Upper lobe of left lung (tissue), 6 donors: Measurements from ENCODE around the gene VSTM2B. TPM values are rescaled to one million over a fixed set of nuclear protein-coding genes. Genes with fewer than 3 reads are reported as not detected.

Experiments
- ATAC-seq, 2 donors: fragments of 200-7000 bp; cut with Tn5 transposase; one replicate each; pipeline ENCODE4 v1.9.1; 2022; ENCODE audit warnings: mild to moderate bottlenecking in 2 of 2, moderate library complexity in 2 of 2; ENCODE audit not compliant: low FRiP score in 2 of 2
- DNase-seq, 2 donors: peaks; one replicate each; pipeline ENCODE4 v3.0.0-alpha.2; 2019 to 2020
- H3K27ac ChIP-seq, 4 donors: fragments of 200-600 bp; sonication (generic); one replicate each; pipeline ENCODE4 v1.5.1; 2016 to 2019
- H3K27me3 ChIP-seq, 4 donors: fragments of 200-600 bp; sonication (generic); one replicate each; pipeline ENCODE4 v1.5.1; 2017 to 2019
- H3K36me3 ChIP-seq, 4 donors: fragments of 200-600 bp; sonication (generic); one replicate each; pipeline ENCODE4 v1.5.1; 2016 to 2019
- H3K4me1 ChIP-seq, 4 donors: fragments of 200-600 bp; sonication (generic); one replicate each; pipeline ENCODE4 v1.5.1; 2018 to 2019
- H3K4me3 ChIP-seq, 4 donors: fragments of 200-600 bp; sonication (generic); one replicate each; pipeline ENCODE4 v1.5.1; 2017 to 2019; ENCODE audit warnings: mild to moderate bottlenecking in 2 of 4, moderate library complexity in 1 of 4
- H3K9me3 ChIP-seq, 4 donors: fragments of 200-600 bp; sonication (generic); one replicate each; pipeline ENCODE4 v1.5.1; 2018 to 2019
- CTCF ChIP-seq, 6 experiments: fragments of 450-650 bp in 4 of 6; fragments of 200-600 bp in 2 of 6; sonication (generic) in 2 of 6; IDR thresholded peaks; one replicate each; pipeline ENCODE4 v1.5.1; 2016 to 2019; ENCODE audit warnings: antibody characterized with exemption in 6 of 6
- EP300 ChIP-seq, 4 donors: sonication (generic); formaldehyde crosslinking; IDR thresholded peaks; one replicate each; pipeline ENCODE4 v1.5.1; 2017; ENCODE audit warnings: antibody characterized with exemption in 4 of 4, control low read depth in 2 of 4
- POLR2A ChIP-seq, 4 donors: fragments of 450-650 bp; IDR thresholded peaks; one replicate each; pipeline ENCODE4 v1.5.1; 2016 to 2017; ENCODE audit warnings: antibody characterized with exemption in 4 of 4, mild to moderate bottlenecking in 2 of 4
- POLR2AphosphoS5 ChIP-seq, 2 donors: sonication (generic); formaldehyde crosslinking; IDR thresholded peaks; one replicate each; pipeline ENCODE4 v1.5.1; 2017; ENCODE audit warnings: antibody characterized with exemption in 2 of 2
- WGBS, 2 donors: methylation state at CpG; one replicate each; pipeline ENCODE4 v1.1.5; 2017 to 2018; 5-methylcytosine and 5-hydroxymethylcytosine counted together
- total RNA-seq, 6 donors: library from RNA; depleted of rRNA in 4 of 6; stranded (reverse); fragments of >200 nt in 4 of 6; gene quantifications; one replicate each; pipeline versions ENCODE4 v1.1.0 to v1.2.1, GENCODE V29; 2016 to 2021
- donor health status: DM: no; HTN: no; CAD: no; lungs with moderate emphysema.
- donor health status: DM: no; HTN: yes; CAD: no; lungs with severe emphysema.

VSTM2B gene
- total RNA-seq, 6 donors from 2014 or later = not detected

DNA sequence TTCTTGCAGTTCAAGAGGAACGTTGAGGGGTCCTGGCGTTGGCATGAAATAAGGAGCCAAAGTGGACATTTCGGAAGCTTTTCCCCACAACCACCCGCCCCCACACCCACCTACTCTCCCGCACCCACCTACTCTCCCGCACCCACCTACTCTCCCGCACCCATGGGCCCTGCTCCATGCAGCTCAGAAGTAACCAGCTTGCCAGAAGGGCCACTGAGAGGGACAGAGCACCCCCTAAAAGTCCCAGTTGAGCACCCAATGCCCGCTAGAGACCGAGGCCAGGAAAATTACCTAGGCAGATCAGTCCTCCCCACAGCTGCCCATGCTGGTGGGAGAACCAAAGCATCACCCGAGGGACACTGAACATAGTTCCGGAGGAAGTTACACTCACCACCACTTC, 11.8 kb downstream of the VSTM2B start:
- H3K4me3 ChIP-seq = no peak overlapping the region
- no peaks in the 10 kb centered on the region for H3K27me3 ChIP-seq
- no peaks in the 10 kb centered on the region for H3K9me3 ChIP-seq
- no peak for TF ChIP-seq CTCF (IDR thresholded peaks at IDR 0.05)
- no peak for TF ChIP-seq EP300 (IDR thresholded peaks at IDR 0.05)
- no peak for TF ChIP-seq POLR2A (IDR thresholded peaks at IDR 0.05)
- TF ChIP-seq POLR2AphosphoS5 (IDR thresholded peaks at IDR 0.05) = no peak
- H3K27ac ChIP-seq = no peak overlapping the region
- 86 to 87% methylated on average over 7 to 11 of the region's 11 CpGs for WGBS, 2 donors
- peak in 1 of 2 donors; percentile 1 for DNase-seq
- ATAC-seq = no peak
- H3K4me1 ChIP-seq = no peaks in the 10 kb centered on the region
- no peaks in the 10 kb centered on the region for H3K36me3 ChIP-seq

DNA sequence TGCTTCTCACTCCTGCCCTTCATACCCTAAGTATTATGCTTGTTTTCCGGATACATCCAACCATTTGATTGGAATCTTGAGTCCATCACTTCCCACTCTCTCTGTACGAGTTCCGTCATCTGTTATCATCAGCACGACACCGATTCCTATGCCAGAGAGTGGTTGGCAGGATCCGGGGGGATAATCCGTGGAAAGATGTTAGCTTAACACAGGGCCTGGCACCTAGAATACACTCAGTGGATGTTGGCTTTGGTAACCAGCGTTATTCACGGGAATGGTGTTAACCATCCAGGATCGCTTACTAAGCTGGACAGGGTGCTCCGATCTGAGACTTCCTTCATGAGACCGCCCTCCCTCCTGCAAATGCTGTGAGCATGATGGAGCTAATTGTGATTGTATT, 12.4 kb downstream of the VSTM2B start:
- Histone ChIP-seq H3K4me3 (no peak overlapping the region), H3K27me3 (no peaks in the 10 kb centered on the region)

GRCh38 chr19:29538651-29539050, 12.9 kb downstream of the VSTM2B start:
- DNase-seq (peak in 1 of 2 donors; percentile 1), ATAC-seq (no peak)
- H3K27me3 ChIP-seq = no peaks in the 10 kb centered on the region
- no peak overlapping the region for H3K4me3 ChIP-seq
- WGBS, 2 donors = 60 to 70% methylated on average over 3 of the region's 3 CpGs
- TF ChIP-seq EP300 (IDR thresholded peaks at IDR 0.05) (no peak), CTCF (IDR thresholded peaks at IDR 0.05) (no peak), POLR2A (IDR thresholded peaks at IDR 0.05) (no peak), POLR2AphosphoS5 (IDR thresholded peaks at IDR 0.05) (no peak)
- no peaks in the 10 kb centered on the region for H3K4me1 ChIP-seq
- no peaks in the 10 kb centered on the region for H3K9me3 ChIP-seq
- no peak overlapping the region for H3K27ac ChIP-seq
- H3K36me3 ChIP-seq = no peaks in the 10 kb centered on the region

More for the DNA sequence above, 12.4 kb downstream of the VSTM2B start:
- ATAC-seq = no peak
- WGBS, 2 donors = 84 to 88% methylated on average over 12 of the region's 12 CpGs
- peak in 1 of 2 donors; percentile 11 for DNase-seq
- TF ChIP-seq POLR2A (IDR thresholded peaks at IDR 0.05) (no peak), CTCF (IDR thresholded peaks at IDR 0.05) (no peak), EP300 (IDR thresholded peaks at IDR 0.05) (no peak), POLR2AphosphoS5 (IDR thresholded peaks at IDR 0.05) (no peak)
- H3K36me3 ChIP-seq = no peaks in the 10 kb centered on the region
- H3K27ac ChIP-seq = no peak overlapping the region
- H3K9me3 ChIP-seq = no peaks in the 10 kb centered on the region
- no peaks in the 10 kb centered on the region for H3K4me1 ChIP-seq

DNA sequence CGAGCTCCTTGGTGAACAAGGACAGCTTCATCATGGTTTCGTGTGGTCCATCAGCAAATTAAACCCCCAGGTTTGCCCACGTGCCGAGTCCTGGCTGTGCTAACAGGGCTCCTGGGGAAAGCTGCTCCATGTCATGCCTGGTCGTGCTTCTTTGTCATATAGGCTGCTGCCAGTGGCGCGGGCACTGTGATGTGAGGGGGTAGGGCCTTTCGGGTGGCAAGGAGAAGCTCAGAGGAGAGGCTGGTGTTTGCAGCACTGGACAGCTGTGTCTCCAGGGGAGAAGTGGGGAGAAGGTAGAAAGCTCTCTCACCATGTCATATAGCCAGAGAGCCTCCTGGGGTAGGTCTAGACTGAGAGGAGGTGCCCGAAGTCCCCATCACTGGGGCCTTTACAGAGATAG, 13.3 kb downstream of the VSTM2B start:
- Histone ChIP-seq H3K27ac (no peak overlapping the region), H3K36me3 (no peaks in the 10 kb centered on the region), H3K4me1 (no peaks in the 10 kb centered on the region), H3K9me3 (no peaks in the 10 kb centered on the region), H3K4me3 (no peak overlapping the region), H3K27me3 (no peaks in the 10 kb centered on the region)
- WGBS, 2 donors = 83 to 84% methylated on average over 7 to 9 of the region's 9 CpGs
- TF ChIP-seq CTCF (IDR thresholded peaks at IDR 0.05) = no peak
- no peak for TF ChIP-seq EP300 (IDR thresholded peaks at IDR 0.05)
- TF ChIP-seq POLR2A (IDR thresholded peaks at IDR 0.05) = no peak
- TF ChIP-seq POLR2AphosphoS5 (IDR thresholded peaks at IDR 0.05) = no peak
- DNase-seq (peak in 1 of 2 donors; percentile 3), ATAC-seq (no peak)

DNA sequence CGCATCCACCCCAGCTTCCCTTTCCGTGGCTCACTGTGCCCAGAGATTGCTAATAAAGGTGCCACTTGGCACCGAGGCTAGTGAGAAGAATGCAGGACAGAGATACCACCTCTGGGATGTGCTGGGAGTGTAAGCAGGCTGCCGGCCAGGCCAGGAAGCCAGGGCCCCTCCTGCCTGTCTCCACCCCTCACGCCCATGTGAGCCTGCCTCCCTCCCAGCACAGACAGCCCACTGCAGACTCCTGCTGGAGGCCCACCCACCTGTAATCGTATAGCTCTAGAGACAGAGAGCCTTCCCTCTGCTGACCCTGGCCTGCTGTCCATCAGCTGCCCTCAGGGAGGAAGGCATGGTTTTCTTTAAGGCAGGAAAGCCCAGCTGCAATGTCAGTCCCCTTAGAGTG, 13.9 kb downstream of the VSTM2B start:
- Histone ChIP-seq H3K9me3 (no peaks in the 10 kb centered on the region), H3K27me3 (no peaks in the 10 kb centered on the region), H3K4me3 (no peak overlapping the region), H3K4me1 (no peaks in the 10 kb centered on the region), H3K36me3 (no peaks in the 10 kb centered on the region), H3K27ac (no peak overlapping the region)
- WGBS, 2 donors = 21 to 41% methylated on average over 4 to 6 of the region's 6 CpGs
- DNase-seq = no peak
- no peak for ATAC-seq
- TF ChIP-seq EP300 (IDR thresholded peaks at IDR 0.05) (no peak), CTCF (IDR thresholded peaks at IDR 0.05) (no peak), POLR2A (IDR thresholded peaks at IDR 0.05) (no peak), POLR2AphosphoS5 (IDR thresholded peaks at IDR 0.05) (no peak)
